ENCODE results near the gene PARD6A. TPM values are rescaled to one million over a fixed set of nuclear protein-coding genes. Genes with fewer than 3 reads are reported as not detected.

PARD6A gene
- total RNA-seq, 1 experiment from 2014 or later = 4.4 TPM

- no peak overlapping the region for H3K4me3 ChIP-seq
- no peak overlapping the region for H3K27ac ChIP-seq
- CTCF ChIA-PET = no interaction called here
- H2AFZ ChIP-seq = no peak overlapping the region
- H3K4me1 ChIP-seq (replicated peaks; ENCODE audit: insufficient read depth) = no peaks in the 10 kb centered on the region
- intact Hi-C loops (cut with micrococcal nuclease; ENCODE audit: unreplicated experiment) = no loop called here
- TF ChIP-seq CTCF (conservative IDR thresholded peaks at IDR 0.05) (no peak), EZH2 (IDR thresholded peaks at IDR 0.05; ENCODE audit: low read depth) (no peak)
- H3K27me3 ChIP-seq (ENCODE audit: insufficient read depth, low read depth) = peaks cover 21% of the 10 kb centered on the region
- POLR2A ChIA-PET (ENCODE audit: unreplicated experiment) = no interaction called here
- no peaks in the 10 kb centered on the region for H4K20me1 ChIP-seq (ENCODE audit: insufficient read depth)
- no peaks in the 10 kb centered on the region for H3K9me3 ChIP-seq (ENCODE audit: insufficient read depth, low read depth)
- no peaks in the 10 kb centered on the region for H3K36me3 ChIP-seq (ENCODE audit: low read depth)
- H3K79me2 ChIP-seq (ENCODE audit: low read depth) = no peaks in the 10 kb centered on the region
- H3K4me2 ChIP-seq = no peak overlapping the region
- no TSS peak for BruUV-seq (replicated peaks)
- DNase-seq = no peak
- no peaks in the 10 kb centered on the region for H3K9me2 ChIP-seq (ENCODE audit: insufficient read depth)
- H3F3A ChIP-seq (ENCODE audit: insufficient read depth, low read depth) = peaks cover 6% of the 10 kb centered on the region; the same call in 1 of the 2 replicates
Measured at GRCh38 chr16:67647111-67647651, 13.6 kb upstream of the PARD6A start.

GRCh38 chr16:67647681-67648080 is 13.1 kb upstream of the PARD6A start:
- ChIA-PET POLR2A (ENCODE audit: unreplicated experiment) (no interaction called here), CTCF (no interaction called here)
- peaks cover 24% of the 10 kb centered on the region for H3K27me3 ChIP-seq (ENCODE audit: insufficient read depth, low read depth)
- no peak overlapping the region for H3K4me2 ChIP-seq
- no peaks in the 10 kb centered on the region for H3K9me3 ChIP-seq (ENCODE audit: insufficient read depth, low read depth)
- DNase-seq = no peak
- no TSS peak for BruUV-seq (replicated peaks)
- H3K36me3 ChIP-seq (ENCODE audit: low read depth) = no peaks in the 10 kb centered on the region
- H3F3A ChIP-seq (ENCODE audit: insufficient read depth, low read depth) = peaks cover 3% of the 10 kb centered on the region; the same call in 1 of the 2 replicates
- TF ChIP-seq CTCF (conservative IDR thresholded peaks at IDR 0.05) (no peak), EZH2 (IDR thresholded peaks at IDR 0.05; ENCODE audit: low read depth) (no peak)
- no peaks in the 10 kb centered on the region for H4K20me1 ChIP-seq (ENCODE audit: insufficient read depth)
- no peaks in the 10 kb centered on the region for H3K4me1 ChIP-seq (replicated peaks; ENCODE audit: insufficient read depth)
- intact Hi-C loops (cut with micrococcal nuclease; ENCODE audit: unreplicated experiment) = no loop called here
- H3K9me2 ChIP-seq (ENCODE audit: insufficient read depth) = no peaks in the 10 kb centered on the region
- H3K27ac ChIP-seq = no peak overlapping the region
- no peaks in the 10 kb centered on the region for H3K79me2 ChIP-seq (ENCODE audit: low read depth)
- no peak overlapping the region for H3K4me3 ChIP-seq
- H2AFZ ChIP-seq = no peak overlapping the region

- intact Hi-C loops (cut with micrococcal nuclease; ENCODE audit: unreplicated experiment) = no loop called here
- DNase-seq = no peak
- TF ChIP-seq EZH2 (IDR thresholded peaks at IDR 0.05; ENCODE audit: low read depth) = no peak
- no peak for TF ChIP-seq CTCF (conservative IDR thresholded peaks at IDR 0.05)
- Histone ChIP-seq H3K4me1 (replicated peaks; ENCODE audit: insufficient read depth) (0 out of 2 replicates have a peak, but pooled peaks cover 1% of the 10 kb centered on the region), H3K79me2 (ENCODE audit: low read depth) (no peaks in the 10 kb centered on the region), H3K4me3 (no peak overlapping the region), H3F3A (ENCODE audit: insufficient read depth, low read depth) (peaks cover 3% of the 10 kb centered on the region; the same call in 1 of the 2 replicates), H3K27me3 (ENCODE audit: insufficient read depth, low read depth) (peaks cover 26% of the 10 kb centered on the region), H3K9me2 (ENCODE audit: insufficient read depth) (no peaks in the 10 kb centered on the region), H3K27ac (no peak overlapping the region), H3K4me2 (no peak overlapping the region), H2AFZ (no peak overlapping the region), H3K9me3 (ENCODE audit: insufficient read depth, low read depth) (no peaks in the 10 kb centered on the region), H3K36me3 (ENCODE audit: low read depth) (no peaks in the 10 kb centered on the region), H4K20me1 (ENCODE audit: insufficient read depth) (no peaks in the 10 kb centered on the region)
- ChIA-PET POLR2A (ENCODE audit: unreplicated experiment) (no interaction called here), CTCF (no interaction called here)
- no TSS peak for BruUV-seq (replicated peaks)
Measured at GRCh38 chr16:67648088-67648763, 12.5 kb upstream of the PARD6A start.
